Activated naive CD4-positive, alpha-beta T cell treated with anti-CD3 and anti-CD28 coated beads, Interleukin-2, amount 50 U/mL, for 24 hours (primary cell): ENCODE data around the gene OR5A1.

Experiments used
- H3K27ac Mint-ChIP-seq: one replicate; pipeline ENCODE4 v1.8.0; 2021; ENCODE audit warnings: mild to moderate bottlenecking, mixed read lengths
- H3K27me3 Mint-ChIP-seq: one replicate; pipeline ENCODE4 v1.8.0; 2021; ENCODE audit warnings: mixed read lengths
- H3K36me3 Mint-ChIP-seq: one replicate; pipeline ENCODE4 v1.8.0; 2021; ENCODE audit warnings: mixed read lengths
- H3K4me1 Mint-ChIP-seq: one replicate; pipeline ENCODE4 v1.8.0; 2021; ENCODE audit warnings: mixed read lengths
- H3K4me3 Mint-ChIP-seq: one replicate; pipeline ENCODE4 v1.8.0; 2021; ENCODE audit warnings: mild to moderate bottlenecking, mixed read lengths
- H3K9me3 Mint-ChIP-seq: one replicate; pipeline ENCODE4 v1.8.0; 2021; ENCODE audit warnings: mixed read lengths

The OR5A1 gene

DNA sequence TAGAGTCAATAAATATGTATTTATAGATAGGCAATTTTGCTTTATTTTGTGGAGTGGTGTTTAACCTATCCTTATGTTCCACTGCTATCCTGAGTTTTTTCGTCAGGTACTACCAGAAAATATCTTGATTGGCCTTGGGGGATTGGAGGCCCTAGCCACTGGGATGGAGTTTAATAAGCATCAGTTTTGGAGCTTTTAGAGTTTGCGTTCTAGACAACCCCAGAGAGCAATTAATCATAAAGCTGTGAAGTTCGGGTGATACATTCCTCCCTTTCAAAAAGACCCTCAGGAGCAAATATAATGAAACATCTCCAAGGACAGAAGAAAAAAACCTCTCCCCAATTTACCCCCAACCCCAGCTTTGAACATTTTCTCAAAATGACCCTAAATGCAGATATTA lies at the start of gene OR5A1:
OR5A1 (plus strand) TSS at position 301 of the 400 bp plus-strand sequence. CDS start 6,700 bp downstream, outside the sequence.
- H3K27me3 Mint-ChIP-seq, result peaks cover 4% of the 10 kb centered on the region
- no peak within 1 kb of the TSS for H3K4me3 Mint-ChIP-seq
- no peaks in the 10 kb centered on the region for H3K9me3 Mint-ChIP-seq
- H3K36me3 Mint-ChIP-seq, result no peaks in the 10 kb centered on the region
- H3K4me1 Mint-ChIP-seq, result no peaks in the 10 kb centered on the region
- no peak within 1 kb of the TSS for H3K27ac Mint-ChIP-seq

DNA sequence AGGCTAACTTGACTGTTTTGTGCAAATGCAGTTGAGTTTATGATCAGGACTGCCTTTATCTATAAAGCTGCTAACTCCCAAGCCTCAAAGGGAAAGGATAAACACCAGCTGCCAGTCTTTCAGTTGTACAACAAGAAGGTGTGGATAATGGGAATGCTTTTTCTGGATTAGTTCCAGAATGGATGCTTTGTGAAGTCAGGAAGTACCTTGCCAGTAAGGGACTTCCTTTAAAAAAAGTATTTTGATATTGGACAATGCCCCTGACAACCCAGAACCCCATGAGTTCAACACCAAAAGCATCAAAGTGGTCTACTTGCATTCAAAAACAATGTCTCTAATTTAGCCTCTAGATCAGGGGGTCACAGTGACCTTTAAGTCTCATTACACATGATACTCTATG lies 42.1 kb upstream of the OR5A1 start:
- H3K9me3 Mint-ChIP-seq, result no peaks in the 10 kb centered on the region
- no peaks in the 10 kb centered on the region for H3K36me3 Mint-ChIP-seq
- no peak overlapping the region for H3K4me3 Mint-ChIP-seq
- peaks cover 8% of the 10 kb centered on the region for H3K27me3 Mint-ChIP-seq
- H3K4me1 Mint-ChIP-seq, result no peaks in the 10 kb centered on the region
- H3K27ac Mint-ChIP-seq, result no peak overlapping the region

DNA sequence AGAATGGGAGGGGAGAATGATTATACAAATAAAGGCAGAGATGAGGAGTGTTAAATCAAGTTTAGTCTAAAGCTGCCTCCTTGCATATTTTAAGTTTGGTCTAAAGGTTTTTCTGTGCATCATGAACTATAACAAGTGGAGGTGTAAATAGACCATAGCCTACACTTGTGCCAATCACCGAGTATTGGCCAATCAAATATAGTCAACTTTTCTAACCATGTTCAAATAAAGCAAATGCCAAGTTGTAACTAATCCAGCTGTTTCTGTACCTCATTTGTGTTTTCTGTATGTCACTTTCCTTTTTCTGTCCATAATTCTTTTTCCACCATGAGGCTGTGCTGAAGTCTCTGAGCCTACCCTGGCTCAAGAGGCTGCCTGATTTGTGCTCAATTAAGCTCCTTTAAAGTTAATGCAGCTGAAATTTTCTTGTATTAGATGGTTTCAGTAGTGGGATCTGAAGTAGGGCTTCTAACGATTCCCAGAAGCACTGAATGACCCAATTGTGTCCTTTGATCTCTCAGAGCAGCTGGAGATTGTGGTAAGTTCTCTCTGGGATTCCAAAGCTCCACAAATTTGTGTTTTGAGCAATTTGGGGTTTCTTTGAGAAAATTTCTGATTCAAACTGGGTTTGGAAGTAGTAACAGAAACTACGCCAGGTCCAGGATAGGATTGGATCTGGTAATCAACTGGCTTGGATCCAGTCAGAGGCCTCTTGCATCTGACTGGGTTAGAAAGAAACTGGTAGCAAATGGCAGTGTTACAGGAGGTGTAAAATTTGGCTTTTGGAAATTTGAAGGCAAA lies 35.6 kb upstream of the OR5A1 start:
- H3K4me1 Mint-ChIP-seq, result no peaks in the 10 kb centered on the region
- H3K27me3 Mint-ChIP-seq, result peaks cover 6% of the 10 kb centered on the region
- H3K27ac Mint-ChIP-seq, result no peak overlapping the region
- no peak overlapping the region for H3K4me3 Mint-ChIP-seq
- peaks cover 5% of the 10 kb centered on the region for H3K36me3 Mint-ChIP-seq
- peaks cover 5% of the 10 kb centered on the region for H3K9me3 Mint-ChIP-seq

DNA sequence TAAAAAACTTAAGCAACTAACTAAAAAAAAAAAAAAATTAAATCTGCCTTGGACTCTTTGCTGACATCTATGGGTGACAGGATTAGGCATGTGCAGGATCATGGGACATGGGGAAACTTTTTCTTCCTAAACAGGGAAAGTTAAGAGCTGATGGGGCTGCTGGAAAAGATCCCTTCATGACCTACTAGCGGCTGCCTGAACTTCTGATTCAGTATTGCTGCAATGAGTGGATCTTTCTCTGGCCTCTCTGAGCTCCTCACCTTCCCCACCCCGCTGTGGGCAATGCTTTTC lies 35.1 kb upstream of the OR5A1 start:
- Mint-ChIP-seq H3K36me3 (peaks cover 5% of the 10 kb centered on the region), H3K27ac (no peak overlapping the region), H3K27me3 (peaks cover 6% of the 10 kb centered on the region), H3K9me3 (peaks cover 5% of the 10 kb centered on the region), H3K4me3 (no peak overlapping the region), H3K4me1 (no peaks in the 10 kb centered on the region)

DNA sequence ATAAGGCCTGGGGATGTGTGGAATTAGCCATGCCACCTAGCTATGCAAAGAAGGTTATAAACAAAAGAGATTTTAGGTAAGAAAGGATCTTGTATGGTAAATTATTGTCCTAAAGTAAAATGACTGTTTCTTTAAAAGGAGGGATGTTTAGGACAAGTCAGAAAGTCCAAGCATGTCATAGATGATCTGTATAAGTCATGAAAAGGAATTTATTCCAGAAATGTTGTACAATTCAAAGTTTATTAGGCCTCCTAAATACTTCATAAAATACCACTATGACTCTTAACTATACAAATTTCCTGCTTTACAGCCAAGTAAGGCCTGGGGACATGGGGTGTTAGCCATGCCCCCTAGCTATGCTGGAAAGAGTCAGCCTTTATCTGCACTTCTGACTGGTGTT lies 32.7 kb upstream of the OR5A1 start:
- H3K4me1 Mint-ChIP-seq, result no peaks in the 10 kb centered on the region
- no peak overlapping the region for H3K27ac Mint-ChIP-seq
- peaks cover 5% of the 10 kb centered on the region for H3K36me3 Mint-ChIP-seq
- peaks cover 6% of the 10 kb centered on the region for H3K27me3 Mint-ChIP-seq
- H3K9me3 Mint-ChIP-seq, result peaks cover 5% of the 10 kb centered on the region
- H3K4me3 Mint-ChIP-seq, result no peak overlapping the region

DNA sequence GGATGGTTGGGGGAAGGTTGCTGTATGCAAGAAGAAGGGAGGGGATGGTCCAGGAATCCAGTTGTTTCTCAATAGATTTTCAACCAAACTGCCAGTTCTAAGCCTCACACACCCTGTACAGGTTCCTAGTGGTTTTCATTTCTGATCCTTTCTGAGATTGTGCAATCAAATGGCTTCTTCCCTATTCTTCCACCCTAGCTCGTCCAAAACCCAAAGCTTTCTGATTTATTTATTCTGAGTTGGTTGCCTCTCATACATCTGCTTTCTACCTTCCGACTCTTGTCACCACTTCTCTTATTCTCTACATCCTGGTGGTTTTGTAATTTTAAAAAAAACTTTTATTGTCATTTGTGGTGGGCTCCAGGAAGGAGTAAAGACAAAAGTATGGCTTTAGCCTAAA lies 22.6 kb upstream of the OR5A1 start:
- Mint-ChIP-seq H3K4me1 (no peaks in the 10 kb centered on the region), H3K9me3 (peaks cover 5% of the 10 kb centered on the region), H3K27ac (no peak overlapping the region)

DNA sequence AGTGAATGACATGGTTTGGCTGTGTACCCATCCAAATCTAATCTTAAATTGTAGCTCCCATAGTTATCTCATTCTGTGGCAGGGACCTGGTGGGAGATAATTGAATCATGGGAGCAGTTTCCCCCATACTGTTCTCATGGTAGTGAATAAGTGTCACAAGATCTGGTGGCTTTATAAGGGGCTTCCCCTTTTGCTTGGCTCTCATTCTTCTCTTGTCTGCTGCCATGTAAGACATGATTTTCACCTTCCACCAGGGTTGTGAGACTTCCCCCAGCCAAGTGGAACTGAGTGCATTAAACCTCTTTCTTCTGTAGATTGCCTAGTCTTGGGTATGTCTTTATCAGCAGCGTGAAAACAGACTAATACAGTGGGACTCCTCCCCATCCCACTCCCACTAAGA lies 21.2 kb upstream of the OR5A1 start:
- Mint-ChIP-seq H3K9me3 (peaks cover 5% of the 10 kb centered on the region), H3K4me1 (no peaks in the 10 kb centered on the region), H3K27ac (no peak overlapping the region), H3K27me3 (peaks cover 29% of the 10 kb centered on the region), H3K36me3 (no peaks in the 10 kb centered on the region), H3K4me3 (no peak overlapping the region)

More for the DNA sequence above, 22.6 kb upstream of the OR5A1 start:
- Mint-ChIP-seq H3K27me3 (peaks cover 29% of the 10 kb centered on the region), H3K4me3 (no peak overlapping the region), H3K36me3 (no peaks in the 10 kb centered on the region)

DNA sequence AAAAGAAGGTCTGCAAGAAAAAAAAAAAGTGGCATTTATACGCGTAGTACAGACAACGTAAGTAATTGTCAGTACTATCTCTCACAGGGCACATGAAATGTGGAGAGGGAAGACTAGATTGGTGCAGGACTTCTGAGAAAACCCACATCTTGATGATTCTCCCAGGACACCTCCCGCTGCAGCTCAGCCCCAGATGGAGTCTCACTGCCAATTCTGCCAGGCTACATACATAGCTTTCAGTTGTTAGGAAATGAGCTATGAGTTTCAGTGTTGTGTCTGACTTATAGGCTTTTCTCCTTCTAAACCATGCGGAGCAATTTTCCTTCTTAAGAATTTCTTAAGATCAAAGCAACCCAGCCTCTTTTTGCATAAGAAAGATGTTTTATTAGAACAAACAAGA lies 19.7 kb upstream of the OR5A1 start:
- Mint-ChIP-seq H3K9me3 (no peaks in the 10 kb centered on the region), H3K4me1 (no peaks in the 10 kb centered on the region), H3K4me3 (no peak overlapping the region), H3K36me3 (no peaks in the 10 kb centered on the region), H3K27ac (no peak overlapping the region), H3K27me3 (peaks cover 29% of the 10 kb centered on the region)

DNA sequence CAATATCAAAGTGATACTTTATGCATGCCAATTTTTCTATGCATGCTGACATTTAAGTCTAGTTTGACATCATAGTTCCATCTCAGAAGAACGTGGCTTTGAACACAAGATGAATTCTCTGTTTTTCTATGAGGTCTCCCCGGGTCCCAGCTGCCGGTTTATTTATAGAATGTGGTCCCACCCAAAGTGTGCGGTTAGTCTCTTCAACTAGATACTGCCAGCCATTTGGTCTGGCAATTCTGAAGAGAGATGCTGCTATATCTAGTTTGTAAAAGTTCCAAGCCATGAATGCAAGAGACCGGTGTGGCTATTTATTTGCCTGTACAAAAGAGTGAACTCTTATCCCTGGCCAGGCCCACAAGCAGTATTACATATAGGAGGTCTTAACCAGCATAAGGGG lies 19.2 kb upstream of the OR5A1 start:
- Mint-ChIP-seq H3K4me1 (no peaks in the 10 kb centered on the region), H3K27ac (no peak overlapping the region), H3K9me3 (no peaks in the 10 kb centered on the region), H3K36me3 (no peaks in the 10 kb centered on the region), H3K4me3 (no peak overlapping the region), H3K27me3 (peaks cover 29% of the 10 kb centered on the region)

DNA sequence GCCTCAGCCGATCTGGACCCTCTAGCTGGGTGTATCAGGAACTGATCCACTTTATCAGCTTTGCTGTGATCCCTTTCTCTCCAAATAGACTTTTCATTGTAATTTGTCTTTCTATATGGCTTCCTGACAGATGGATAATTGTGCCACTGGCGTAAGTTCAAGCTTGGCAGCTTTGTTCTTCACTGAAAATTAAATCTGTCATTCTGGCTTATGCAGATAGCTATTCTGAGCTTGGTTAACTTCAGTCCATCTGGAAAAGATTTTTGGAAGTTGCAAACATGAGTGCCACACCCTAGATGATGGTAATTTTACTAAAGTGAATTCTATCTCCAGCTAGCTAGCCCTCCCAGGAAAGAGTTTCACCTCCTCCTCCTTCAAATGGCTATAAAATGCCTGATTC lies 18.1 kb upstream of the OR5A1 start:
- H3K9me3 Mint-ChIP-seq, result no peaks in the 10 kb centered on the region

DNA sequence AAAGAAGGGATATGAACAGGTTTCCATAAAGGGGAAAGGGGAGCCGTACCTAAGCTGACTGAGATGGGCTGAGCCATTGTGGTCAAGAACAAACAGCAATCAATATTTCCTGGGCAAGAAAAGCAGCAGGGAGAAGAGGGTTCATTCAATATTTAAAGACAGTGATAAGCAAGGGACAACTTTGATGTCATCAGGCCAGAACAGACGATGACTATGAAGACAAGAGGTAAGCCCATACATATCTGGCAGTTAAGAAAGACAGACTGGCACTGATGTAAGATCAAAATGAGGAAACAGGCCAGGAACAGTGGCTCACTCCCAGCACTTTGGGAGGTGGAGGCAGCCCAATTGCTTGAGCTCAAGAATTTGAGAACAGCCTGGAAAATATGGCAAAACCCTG lies 12.4 kb upstream of the OR5A1 start:
- no peak overlapping the region for H3K27ac Mint-ChIP-seq
- H3K9me3 Mint-ChIP-seq, result no peaks in the 10 kb centered on the region
- no peaks in the 10 kb centered on the region for H3K36me3 Mint-ChIP-seq
- H3K4me1 Mint-ChIP-seq, result no peaks in the 10 kb centered on the region
- H3K27me3 Mint-ChIP-seq, result peaks cover 3% of the 10 kb centered on the region
- H3K4me3 Mint-ChIP-seq, result no peak overlapping the region

More for the DNA sequence above, 18.1 kb upstream of the OR5A1 start:
- no peak overlapping the region for H3K27ac Mint-ChIP-seq
- H3K4me3 Mint-ChIP-seq, result no peak overlapping the region
- H3K4me1 Mint-ChIP-seq, result no peaks in the 10 kb centered on the region
- no peaks in the 10 kb centered on the region for H3K36me3 Mint-ChIP-seq
- H3K27me3 Mint-ChIP-seq, result peaks cover 26% of the 10 kb centered on the region

DNA sequence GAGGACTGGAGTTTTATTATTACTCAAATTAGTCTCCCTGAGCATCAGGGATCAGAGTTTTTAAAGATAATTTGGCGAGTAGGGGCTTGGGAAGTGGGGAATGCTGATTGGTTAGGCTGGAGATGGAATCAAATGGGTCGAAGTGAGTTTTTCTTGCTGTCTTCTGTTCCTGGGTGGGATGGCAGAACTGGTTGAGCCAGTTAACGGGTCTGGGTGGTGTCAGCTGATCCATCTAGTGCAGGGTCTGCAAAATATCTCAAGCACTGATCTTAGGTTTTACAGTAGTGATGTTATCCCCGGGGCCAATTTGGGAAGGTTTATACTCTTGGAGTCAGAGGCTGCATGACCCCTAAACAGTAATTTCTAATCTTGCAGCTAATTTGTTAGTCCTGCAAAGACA lies 11.1 kb upstream of the OR5A1 start:
- no peaks in the 10 kb centered on the region for H3K4me1 Mint-ChIP-seq
- H3K9me3 Mint-ChIP-seq, result no peaks in the 10 kb centered on the region
- H3K27me3 Mint-ChIP-seq, result peaks cover 4% of the 10 kb centered on the region
- H3K27ac Mint-ChIP-seq, result no peak overlapping the region
- H3K4me3 Mint-ChIP-seq, result no peak overlapping the region
- no peaks in the 10 kb centered on the region for H3K36me3 Mint-ChIP-seq

DNA sequence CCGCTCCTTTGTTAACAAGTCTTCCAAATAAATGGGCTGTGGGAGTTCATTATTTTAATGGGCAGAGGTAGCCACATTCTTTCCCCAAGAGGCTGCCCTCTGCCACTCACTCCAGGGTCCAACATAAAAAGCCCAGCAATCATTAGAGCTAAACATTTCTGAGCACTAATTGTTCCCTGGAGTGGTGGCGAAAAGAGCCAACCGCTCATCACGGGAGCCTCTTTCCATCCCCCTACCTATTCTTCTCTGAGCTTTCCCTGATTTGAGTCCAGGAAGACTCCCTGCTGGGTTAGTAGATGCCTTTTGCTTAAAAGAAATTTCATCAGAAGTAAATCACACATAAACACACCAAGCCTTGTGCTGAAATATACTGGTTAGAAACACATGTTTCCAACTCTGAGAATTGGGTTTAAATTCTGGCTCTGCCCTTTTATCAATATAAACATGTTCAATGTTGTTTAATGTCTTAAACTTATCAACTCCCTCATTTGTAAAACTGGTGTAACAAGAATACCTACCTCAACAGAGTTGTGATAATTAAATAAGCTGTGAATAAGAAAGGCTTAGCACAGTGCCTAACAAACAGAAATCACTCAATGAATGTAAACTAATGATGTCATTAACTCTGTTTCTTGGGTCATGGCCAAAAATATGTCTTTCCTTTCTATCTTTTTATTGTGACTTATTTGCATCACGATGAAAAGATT lies 9.8 kb upstream of the OR5A1 start, which contains the start of gene OR5A2:
OR5A2 (minus strand) TSS at position 53 of the 707 bp plus-strand sequence. CDS start 3,460 bp downstream, outside the sequence.
- no peak within 1 kb of the TSS for H3K4me3 Mint-ChIP-seq
- H3K9me3 Mint-ChIP-seq, result no peaks in the 10 kb centered on the region
- no peaks in the 10 kb centered on the region for H3K36me3 Mint-ChIP-seq
- H3K27ac Mint-ChIP-seq, result no peak within 1 kb of the TSS
- no peaks in the 10 kb centered on the region for H3K4me1 Mint-ChIP-seq
- peaks cover 6% of the 10 kb centered on the region for H3K27me3 Mint-ChIP-seq

DNA sequence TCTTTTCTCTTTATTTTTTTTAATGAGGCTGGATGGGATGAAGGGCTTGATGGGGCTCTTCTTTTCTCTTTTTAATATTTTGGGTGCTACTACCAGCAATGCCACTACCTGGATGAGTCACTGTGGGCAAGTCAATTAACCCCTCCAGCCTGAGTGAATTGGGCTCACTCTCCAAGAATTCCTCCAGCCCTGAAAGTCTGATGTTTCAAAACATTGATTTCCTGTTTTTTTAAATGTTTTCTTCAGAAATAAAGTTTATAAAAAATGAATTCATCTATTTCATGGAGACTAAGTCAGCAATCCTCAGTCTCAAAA lies 9.2 kb upstream of the OR5A1 start:
- H3K27ac Mint-ChIP-seq, result no peak overlapping the region
- no peaks in the 10 kb centered on the region for H3K9me3 Mint-ChIP-seq
- H3K4me3 Mint-ChIP-seq, result no peak overlapping the region
- peaks cover 7% of the 10 kb centered on the region for H3K27me3 Mint-ChIP-seq
- no peaks in the 10 kb centered on the region for H3K4me1 Mint-ChIP-seq
- no peaks in the 10 kb centered on the region for H3K36me3 Mint-ChIP-seq

DNA sequence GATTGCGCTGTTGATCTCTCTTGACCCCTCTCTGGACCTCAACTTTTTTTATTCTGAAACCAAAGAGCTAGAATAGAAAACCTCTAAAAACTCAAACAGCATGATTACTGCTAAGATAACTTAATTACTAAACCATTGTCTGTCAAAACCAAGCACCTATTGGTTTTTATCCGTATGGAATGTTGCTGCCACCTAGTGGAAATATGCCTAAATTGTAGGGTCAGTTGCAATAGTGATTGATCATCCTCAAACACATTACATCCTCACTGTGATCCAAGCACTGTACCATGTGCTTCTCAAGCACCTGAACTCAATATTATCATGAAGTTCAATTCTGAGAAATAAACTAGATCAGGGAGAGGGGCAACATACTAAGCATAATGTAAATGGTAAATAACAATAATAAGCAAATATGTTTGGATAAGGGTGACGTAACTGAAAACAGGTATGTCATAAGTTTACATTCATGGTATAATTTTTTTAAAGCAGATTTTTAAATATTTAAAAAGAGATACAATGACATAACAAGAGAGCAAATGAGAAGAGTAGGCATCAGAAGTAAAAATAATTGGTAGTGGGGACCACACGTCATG lies 6.2 kb upstream of the OR5A1 start:
- H3K9me3 Mint-ChIP-seq, result no peaks in the 10 kb centered on the region
- no peaks in the 10 kb centered on the region for H3K36me3 Mint-ChIP-seq
- no peak overlapping the region for H3K27ac Mint-ChIP-seq
- no peaks in the 10 kb centered on the region for H3K4me1 Mint-ChIP-seq
- H3K4me3 Mint-ChIP-seq, result no peak overlapping the region
- peaks cover 6% of the 10 kb centered on the region for H3K27me3 Mint-ChIP-seq

DNA sequence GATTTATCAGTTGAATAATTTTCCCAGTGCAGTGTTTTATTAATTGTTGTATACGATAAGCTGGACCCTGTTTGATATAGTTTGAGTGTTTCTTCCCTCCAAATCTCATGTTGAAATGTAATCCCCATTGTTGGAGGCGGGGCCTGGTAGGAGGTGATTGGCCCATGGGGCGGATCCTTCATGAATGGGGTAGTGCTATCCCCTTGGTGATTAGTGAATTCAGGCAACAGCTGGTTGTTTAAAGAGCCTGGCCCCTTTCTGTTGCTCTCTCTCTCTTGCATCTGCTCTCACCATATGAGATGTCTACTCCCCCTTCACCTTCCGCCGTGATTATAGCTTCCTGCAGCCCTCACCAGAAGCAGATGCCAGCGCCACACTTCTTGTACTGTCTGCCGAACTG lies 1.5 kb downstream of the OR5A1 start:
- H3K27ac Mint-ChIP-seq, result no peak overlapping the region
- H3K9me3 Mint-ChIP-seq, result no peaks in the 10 kb centered on the region
- peaks cover 2% of the 10 kb centered on the region for H3K27me3 Mint-ChIP-seq
- H3K4me1 Mint-ChIP-seq, result no peaks in the 10 kb centered on the region
- no peak overlapping the region for H3K4me3 Mint-ChIP-seq
- no peaks in the 10 kb centered on the region for H3K36me3 Mint-ChIP-seq
